ENCODE results near the gene NDUFAF3. TPM values are rescaled to one million over a fixed set of nuclear protein-coding genes. Genes with fewer than 3 reads are reported as not detected.

The NDUFAF3 gene
- total and polyA plus RNA-seq, 2 of the 4 experiments (the other 2 are of a cell fraction), result 26.5 to 112 TPM

GRCh38 chr3:49029563-49029884 is 7.6 kb downstream of the NDUFAF3 start (continued):
- TF ChIP-seq SMC3 (IDR thresholded peaks at IDR 0.05; ENCODE audit: low read depth, low read length), result no peak
- no peak for TF ChIP-seq NFE2L2 (IDR thresholded peaks at IDR 0.05; ENCODE audit: low read depth, low read length)
- no peak for TF ChIP-seq BHLHE40 (IDR thresholded peaks at IDR 0.05; ENCODE audit: low read depth, low read length)
- no peak for TF ChIP-seq RFX5 (IDR thresholded peaks at IDR 0.05; ENCODE audit: low read depth, low read length)
- TF ChIP-seq CEBPB (IDR thresholded peaks at IDR 0.05; ENCODE audit: low read depth, low read length), result no peak

GRCh38 chr3:49030321-49030720 is 8.4 kb downstream of the NDUFAF3 start:
- no peak overlapping the region for H2BK15ac ChIP-seq (ENCODE audit: low read depth, low read length)
- ATAC-seq (ENCODE audit: low read depth), result no peak

More at GRCh38 chr3:49030321-49030720, 8.4 kb downstream of the NDUFAF3 start:
- no peak overlapping the region for H2AK9ac ChIP-seq (replicated peaks; ENCODE audit: low read depth, low read length, poor library complexity)
- no TSS peak for BruUV-seq (replicated peaks)
- no peak overlapping the region for H3K23ac ChIP-seq (ENCODE audit: low read depth, low read length)
- ChIA-PET POLR2A (ENCODE audit: unreplicated experiment) (no interaction called here), CTCF (no interaction called here)
- H4K20me1 ChIP-seq (ENCODE audit: insufficient read depth, low read length), result peaks cover 4% of the 10 kb centered on the region
- H3K9me3 ChIP-seq (ENCODE audit: control insufficient read depth, insufficient read depth, low read length), result no peaks in the 10 kb centered on the region
- no peak overlapping the region for H3K4me3 ChIP-seq (ENCODE audit: insufficient read depth, low read depth, low read length)
- H3K4me1 ChIP-seq (ENCODE audit: control insufficient read depth, insufficient read depth, low read length), result peaks cover 7% of the 10 kb centered on the region
- H3K79me1 ChIP-seq (ENCODE audit: low read depth in 1 of 2, low read length in 2 of 2), result peaks cover 33 to 62% of the 10 kb centered on the region in 2 experiments
- no CpG with 5 or more reads among the region's 6 CpGs for WGBS, 2 experiments (ENCODE audit: extremely low coverage in 2 of 2, insufficient read length in 1 of 2)
- H3K9me1 ChIP-seq (ENCODE audit: insufficient read depth, low read length), result peaks cover 29% of the 10 kb centered on the region
- H3K56ac ChIP-seq (ENCODE audit: extremely low read depth, insufficient read depth, low read length), result no peak overlapping the region
- intact Hi-C loops (cut with micrococcal nuclease), result no loop called here
- no peak overlapping the region for H2AFZ ChIP-seq (replicated peaks; ENCODE audit: low read length, poor library complexity)
- H2BK120ac ChIP-seq (ENCODE audit: low read depth, low read length), result no peak overlapping the region
- H3K27ac ChIP-seq (ENCODE audit: insufficient read depth, low read length), result no peak overlapping the region
- no peaks in the 10 kb centered on the region for H3K27me3 ChIP-seq (ENCODE audit: control insufficient read depth, insufficient read depth, low read length)
- DNase-seq, result no peak
- H3K14ac ChIP-seq (replicated peaks; ENCODE audit: low read depth, low read length), result no peak overlapping the region
- no peak overlapping the region for H3K4me2 ChIP-seq (ENCODE audit: low read depth, low read length)
- no peak overlapping the region for H3K18ac ChIP-seq (ENCODE audit: low read depth, low read length)
- no peak overlapping the region; a peak in 1 of 4 replicates for H4K8ac ChIP-seq (ENCODE audit: low read depth in 2 of 2, low read length in 2 of 2)
- no peak for TF ChIP-seq FOS (IDR thresholded peaks at IDR 0.05; ENCODE audit: low read depth, low read length)
- TF ChIP-seq CTCF (conservative IDR thresholded peaks at IDR 0.05; ENCODE audit: low read depth, low read length), result no peak
- TF ChIP-seq MAZ (IDR thresholded peaks at IDR 0.05; ENCODE audit: borderline replicate concordance, low read depth, low read length), result no peak
- TF ChIP-seq BHLHE40 (IDR thresholded peaks at IDR 0.05; ENCODE audit: low read depth, low read length), result no peak
- TF ChIP-seq RFX5 (IDR thresholded peaks at IDR 0.05; ENCODE audit: low read depth, low read length), result no peak
- TF ChIP-seq SMC3 (IDR thresholded peaks at IDR 0.05; ENCODE audit: low read depth, low read length), result no peak
- no peak for TF ChIP-seq USF2 (IDR thresholded peaks at IDR 0.05; ENCODE audit: low read depth, low read length)
- TF ChIP-seq RCOR1 (IDR thresholded peaks at IDR 0.05; ENCODE audit: insufficient replicate concordance, low read length), result no peak
- no peak for TF ChIP-seq NFE2L2 (IDR thresholded peaks at IDR 0.05; ENCODE audit: low read depth, low read length)
- TF ChIP-seq MAFK (IDR thresholded peaks at IDR 0.05; ENCODE audit: low read depth, low read length), result no peak
- TF ChIP-seq CEBPB (IDR thresholded peaks at IDR 0.05; ENCODE audit: low read depth, low read length), result no peak
- no peak for TF ChIP-seq ELK1 (IDR thresholded peaks at IDR 0.05; ENCODE audit: borderline replicate concordance, low read depth, low read length)
- no peak for TF ChIP-seq RAD21 (IDR thresholded peaks at IDR 0.05; ENCODE audit: low read length)
- TF ChIP-seq POLR2A (IDR thresholded peaks at IDR 0.05; ENCODE audit: low read depth, low read length), result no peak
- H3K9ac ChIP-seq (ENCODE audit: low read depth, low read length), result no peak overlapping the region
- no peak overlapping the region for H2BK20ac ChIP-seq (ENCODE audit: low read depth, low read length)
- H2BK5ac ChIP-seq (ENCODE audit: low read depth, low read length, poor library complexity, severe bottlenecking), result no peak overlapping the region
- H3K36me3 ChIP-seq (ENCODE audit: control insufficient read depth, insufficient read depth, low read length), result peaks cover 56% of the 10 kb centered on the region
- in situ Hi-C loops (cut with MboI; ENCODE audit: low sequenced_read_pairs), result no loop called here
- no peak overlapping the region for H3K4ac ChIP-seq (ENCODE audit: low read depth, low read length)
- no peak overlapping the region for H4K91ac ChIP-seq (ENCODE audit: insufficient read depth, low read depth, low read length)
- H4K5ac ChIP-seq (ENCODE audit: low read depth, low read length), result no peak overlapping the region
- dilution Hi-C loops (cut with HindIII; ENCODE audit: low sequenced_read_pairs, unreplicated experiment), result no loop called here
- H2AK5ac ChIP-seq (ENCODE audit: low read depth, low read length), result no peak overlapping the region

All from IMR-90 (cell line).